Fibroblast of lung (primary cell): ENCODE data around the gene EEF1AKMT3. TPM values are rescaled to one million over a fixed set of nuclear protein-coding genes. Genes with fewer than 3 reads are reported as not detected.
A peak's percentile ranks its signal among the peaks of the same experiment; 100 is the strongest.

Experiments used
- DNase-seq, 2 donors: peaks; one replicate each; pipeline versions ENCODE4 v3.0.0 to v3.0.0-alpha.2; 2010; ENCODE audit warnings: low read depth in 2 of 2
- H2AFZ ChIP-seq: 2 replicates; pipeline ENCODE4 v1.5.1; 2012; ENCODE audit warnings: low read length, control low read depth, inconsistent platforms
- H3K27ac ChIP-seq: 2 replicates; pipeline ENCODE4 v1.5.1; 2011; ENCODE audit warnings: low read length, control low read depth; ENCODE audit not compliant: insufficient read depth
- H3K27me3 ChIP-seq: 2 replicates; pipeline ENCODE4 v1.5.1; 2011; ENCODE audit warnings: mild to moderate bottlenecking, low read length; ENCODE audit not compliant: control insufficient read depth, insufficient read depth
- H3K36me3 ChIP-seq: 2 replicates; pipeline ENCODE4 v1.5.1; 2011; ENCODE audit warnings: low read length; ENCODE audit not compliant: control insufficient read depth, insufficient read depth
- H3K4me1 ChIP-seq: 2 replicates; pipeline ENCODE4 v1.5.1; 2011; ENCODE audit warnings: low read length; ENCODE audit not compliant: control insufficient read depth, insufficient read depth; ENCODE audit errors: extremely low read depth
- H3K4me2 ChIP-seq: 2 replicates; pipeline ENCODE4 v1.5.1; 2011; ENCODE audit warnings: low read length, control low read depth; ENCODE audit not compliant: insufficient read depth; ENCODE audit errors: extremely low read depth
- H3K4me3 ChIP-seq, 4 experiments: fragments of 200-600 bp in 1 of 4; sonication (generic) in 1 of 4; replicated peaks in 1 of 4; 2 replicates each; pipeline ENCODE4 v1.5.1; 2011 to 2016; ENCODE audit warnings: low read length in 4 of 4, low read depth in 3 of 4, mild to moderate bottlenecking in 3 of 4, control low read depth in 2 of 4, inconsistent platforms in 1 of 4, mixed read lengths in 1 of 4; ENCODE audit not compliant: insufficient read depth in 1 of 4; ENCODE audit errors: control extremely low read depth in 1 of 4
- H3K79me2 ChIP-seq: 2 replicates; pipeline ENCODE4 v1.5.1; 2012; ENCODE audit warnings: mild to moderate bottlenecking, low read length, inconsistent platforms; ENCODE audit not compliant: control insufficient read depth, insufficient read depth
- H3K9ac ChIP-seq: 2 replicates; pipeline ENCODE4 v1.5.1; 2011; ENCODE audit warnings: mild to moderate bottlenecking, low read length, control low read depth; ENCODE audit not compliant: insufficient read depth
- H3K9me3 ChIP-seq: 2 replicates; pipeline ENCODE4 v1.5.1; 2012; ENCODE audit warnings: low read depth, low read length; ENCODE audit not compliant: control insufficient read depth, insufficient read depth
- H4K20me1 ChIP-seq: 2 replicates; pipeline ENCODE4 v1.5.1; 2011; ENCODE audit warnings: low read length; ENCODE audit not compliant: control insufficient read depth, insufficient read depth; ENCODE audit errors: extremely low read depth
- CTCF ChIP-seq, 2 donors: IDR thresholded peaks in 1 of 2; conservative IDR thresholded peaks in 1 of 2; 1 replicate in 1 of 2; 2 replicates in 1 of 2; pipeline ENCODE4 v1.5.1; 2011 to 2012; ENCODE audit warnings: low read length in 2 of 2, control low read depth in 1 of 2, inconsistent platforms in 1 of 2, low read depth in 1 of 2, mild to moderate bottlenecking in 1 of 2
- EZH2 ChIP-seq: IDR thresholded peaks from 2 replicates; pipeline ENCODE4 v1.5.1; 2012; ENCODE audit warnings: low read length, control low read depth, mild to moderate bottlenecking; ENCODE audit errors: missing control alignments
- polyA plus RNA-seq, 2 donors: library from polyadenylated mRNA; depleted of rRNA in 1 of 2; stranded (reverse) in 1 of 2; unstranded in 1 of 2; fragments of >200 nt; gene quantifications; 2 replicates each; pipeline ENCODE4 v1.2.1, GENCODE V29; 2011 to 2012; ENCODE audit warnings: missing spikeins in 1 of 2
- total RNA-seq: library from RNA; depleted of rRNA; stranded (reverse); fragments of >200 nt; gene quantifications from 2 replicates; pipeline ENCODE4 v1.2.1, GENCODE V29; 2014

EEF1AKMT3 gene
- total and polyA plus RNA-seq, 2 donors (not counting 1 experiment from before 2014, with no cell fraction given) = 8.9 to 11.9 TPM

GRCh38 chr12:57793920-57794319 lies 21.5 kb downstream of the EEF1AKMT3 start:
- no peak for TF ChIP-seq EZH2

GRCh38 chr12:57795354-57795753 lies 22.9 kb downstream of the EEF1AKMT3 start:
- Histone ChIP-seq H3K79me2 (no peaks in the 10 kb centered on the region), H3K27ac (peak overlapping the region; percentile 34), H3K4me1 (peaks cover 8% of the 10 kb centered on the region), H3K9me3 (no peaks in the 10 kb centered on the region), H3K4me3 (no peak overlapping the region), H3K4me2 (no peak overlapping the region), H4K20me1 (no peaks in the 10 kb centered on the region), H3K27me3 (no peaks in the 10 kb centered on the region), H3K36me3 (peaks cover 3% of the 10 kb centered on the region), H3K9ac (no peak overlapping the region), H2AFZ (no peak overlapping the region)
- TF ChIP-seq EZH2 = no peak
- TF ChIP-seq CTCF (conservative IDR thresholded peaks at IDR 0.05 in 1 of 2, IDR thresholded peaks at IDR 0.05 in 1 of 2; ENCODE audit: low read depth in 1 of 2, low read length in 2 of 2) = no peak
- DNase-seq = peak in 1 of 2 donors; percentile 45

More at GRCh38 chr12:57793920-57794319, 21.5 kb downstream of the EEF1AKMT3 start:
- peaks cover 8% of the 10 kb centered on the region for H3K4me1 ChIP-seq
- no peaks in the 10 kb centered on the region for H3K27me3 ChIP-seq
- H3K4me3 ChIP-seq = no peak overlapping the region
- H4K20me1 ChIP-seq = no peaks in the 10 kb centered on the region
- H3K4me2 ChIP-seq = peak overlapping the region; percentile 33
- DNase-seq = peak; percentile 61 to 91
- H3K9ac ChIP-seq = peak overlapping the region; percentile 13
- H2AFZ ChIP-seq = no peak overlapping the region
- H3K79me2 ChIP-seq = no peaks in the 10 kb centered on the region
- H3K9me3 ChIP-seq = no peaks in the 10 kb centered on the region
- peak overlapping the region; percentile 75 for H3K27ac ChIP-seq
- peaks cover 3% of the 10 kb centered on the region for H3K36me3 ChIP-seq

GRCh38 chr12:57796996-57797395 lies 24.6 kb downstream of the EEF1AKMT3 start:
- Histone ChIP-seq H3K27ac (no peak overlapping the region), H3K36me3 (peaks cover 3% of the 10 kb centered on the region)

More at GRCh38 chr12:57796996-57797395, 24.6 kb downstream of the EEF1AKMT3 start:
- no peak for TF ChIP-seq CTCF (conservative IDR thresholded peaks at IDR 0.05 in 1 of 2, IDR thresholded peaks at IDR 0.05 in 1 of 2; ENCODE audit: low read depth in 1 of 2, low read length in 2 of 2)
- no peak for TF ChIP-seq EZH2
- no peak overlapping the region for H3K4me2 ChIP-seq
- DNase-seq = no peak
- no peak overlapping the region for H3K4me3 ChIP-seq
- peaks cover 8% of the 10 kb centered on the region for H3K4me1 ChIP-seq
- H2AFZ ChIP-seq = no peak overlapping the region
- no peaks in the 10 kb centered on the region for H4K20me1 ChIP-seq
- H3K79me2 ChIP-seq = no peaks in the 10 kb centered on the region
- H3K9ac ChIP-seq = no peak overlapping the region
- H3K27me3 ChIP-seq = no peaks in the 10 kb centered on the region
- no peaks in the 10 kb centered on the region for H3K9me3 ChIP-seq
